Activated CD4-positive, alpha-beta T cell treated with anti-CD3 and anti-CD28 coated beads, Interleukin-2, amount 10 ng/mL, durations not matched to agents 7 days and 5 days (primary cell): ENCODE data around the gene SPINK6. TPM values are rescaled to one million over a fixed set of nuclear protein-coding genes. Genes with fewer than 3 reads are reported as not detected.

Experiments used
- CTCF ChIA-PET: fragments of 350-600 bp; sonication (Branson Sonifier 250); formaldehyde crosslinking; loops from one replicate; lab custom pipeline; 2021; ENCODE audit warnings: antibody characterized with exemption; lab: Charles Lee
- POLR2A ChIA-PET: fragments of 350-600 bp; sonication (Branson Sonifier 250); formaldehyde crosslinking; loops from one replicate; lab custom pipeline; 2021; ENCODE audit warnings: antibody characterized with exemption; lab: Charles Lee
- DNase-seq: peaks from one replicate; pipeline ENCODE4 v3.0.0-alpha.2; 2020
- H3K27ac Mint-ChIP-seq: one replicate; pipeline ENCODE4 v1.8.0; 2021; ENCODE audit warnings: mild to moderate bottlenecking, moderate library complexity, mixed read lengths
- H3K27me3 Mint-ChIP-seq: one replicate; pipeline ENCODE4 v1.8.0; 2021; ENCODE audit warnings: mixed read lengths
- H3K36me3 Mint-ChIP-seq: one replicate; pipeline ENCODE4 v1.8.0; 2021; ENCODE audit warnings: low read depth, mixed read lengths
- H3K4me1 Mint-ChIP-seq: one replicate; pipeline ENCODE4 v1.8.0; 2021; ENCODE audit warnings: mixed read lengths
- H3K4me3 Mint-ChIP-seq: one replicate; pipeline ENCODE4 v1.8.0; 2021; ENCODE audit warnings: mild to moderate bottlenecking, moderate library complexity, mixed read lengths
- H3K9me3 Mint-ChIP-seq: one replicate; pipeline ENCODE4 v1.8.0; 2021; ENCODE audit warnings: mixed read lengths
- total RNA-seq, 2 experiments: library from RNA; stranded (reverse); gene quantifications; one replicate each; pipeline ENCODE4 v1.2.3, GENCODE V29; 2021

SPINK6 gene
- total RNA-seq, 2 experiments from 2014 or later, result not detected

DNA sequence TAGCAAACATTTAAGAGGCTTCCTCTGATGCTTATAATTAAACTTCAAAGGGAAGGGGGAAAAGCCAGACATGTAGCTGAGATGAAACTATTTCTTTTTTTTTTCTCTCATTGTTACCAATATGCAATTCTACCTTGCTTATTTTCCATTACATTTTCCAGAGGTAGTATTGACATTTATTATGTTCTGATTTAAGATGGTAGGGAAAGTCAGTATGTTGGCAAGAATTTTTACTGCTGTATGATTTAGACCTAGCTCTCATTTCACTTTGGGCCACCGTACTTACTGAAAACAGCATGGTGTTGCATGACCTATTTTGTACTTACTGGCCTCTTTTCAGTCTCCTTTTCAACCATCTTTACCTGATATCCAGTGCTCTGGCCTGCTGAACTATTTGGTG is 9.6 kb upstream of the SPINK6 start:
- no peak overlapping the region for H3K4me3 Mint-ChIP-seq
- no peak overlapping the region for H3K27ac Mint-ChIP-seq
- no peaks in the 10 kb centered on the region for H3K36me3 Mint-ChIP-seq
- peaks cover 2% of the 10 kb centered on the region for H3K27me3 Mint-ChIP-seq
- no peaks in the 10 kb centered on the region for H3K4me1 Mint-ChIP-seq
- DNase-seq, result no peak
- POLR2A ChIA-PET, result no interaction called here
- no peaks in the 10 kb centered on the region for H3K9me3 Mint-ChIP-seq
- CTCF ChIA-PET, result no interaction called here

- H3K4me1 Mint-ChIP-seq, result no peaks in the 10 kb centered on the region
- H3K36me3 Mint-ChIP-seq, result no peaks in the 10 kb centered on the region
These were observed 1.7 kb upstream of the SPINK6 start for GRCh38 chr5:148201151-148201550.

DNA sequence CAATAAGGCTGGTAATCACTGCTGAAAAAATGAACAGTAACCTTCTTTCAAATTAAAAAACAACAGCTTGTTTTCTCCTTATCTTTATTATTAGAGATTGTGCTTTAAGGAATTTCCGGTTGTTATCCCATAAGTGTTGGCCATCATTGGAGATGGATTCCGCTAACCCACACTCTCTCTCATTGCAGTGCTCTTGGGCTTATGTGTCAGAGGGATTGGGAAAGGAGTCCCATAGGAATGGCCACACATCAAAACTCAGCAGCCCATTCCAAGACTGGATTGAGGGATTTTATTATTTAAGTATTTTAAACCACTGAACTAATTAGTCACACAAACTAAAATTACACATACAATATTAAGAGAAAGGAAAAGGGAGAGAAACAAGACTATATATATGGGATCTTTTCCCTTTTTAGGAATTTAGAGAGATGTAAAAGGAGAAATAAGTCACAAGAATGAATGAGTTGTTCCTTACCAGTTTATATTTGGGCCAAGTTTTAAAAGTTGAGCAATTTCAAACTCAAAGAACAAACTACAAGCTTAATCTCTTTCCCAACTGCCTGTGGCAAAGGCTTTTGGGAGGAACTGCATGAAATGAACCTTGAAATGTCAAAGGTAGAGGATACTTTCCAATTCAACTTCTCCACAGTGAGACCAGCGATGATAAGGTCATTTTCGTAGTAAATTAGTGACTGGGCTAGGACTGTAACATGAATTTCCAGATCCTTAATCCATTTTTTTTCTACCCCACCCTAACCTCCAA is 2.4 kb downstream of the SPINK6 start:
- DNase-seq, result no peak
- no peaks in the 10 kb centered on the region for H3K27me3 Mint-ChIP-seq
- H3K27ac Mint-ChIP-seq, result no peak overlapping the region
- no peak overlapping the region for H3K4me3 Mint-ChIP-seq
- H3K9me3 Mint-ChIP-seq, result no peaks in the 10 kb centered on the region
- ChIA-PET POLR2A (no interaction called here), CTCF (no interaction called here)
- H3K36me3 Mint-ChIP-seq, result no peaks in the 10 kb centered on the region
- no peaks in the 10 kb centered on the region for H3K4me1 Mint-ChIP-seq

More at GRCh38 chr5:148201151-148201550, 1.7 kb upstream of the SPINK6 start:
- ChIA-PET CTCF (no interaction called here), POLR2A (no interaction called here)
- DNase-seq, result no peak
- Mint-ChIP-seq H3K27ac (no peak overlapping the region), H3K9me3 (no peaks in the 10 kb centered on the region), H3K27me3 (peaks cover 7% of the 10 kb centered on the region), H3K4me3 (no peak overlapping the region)

DNA sequence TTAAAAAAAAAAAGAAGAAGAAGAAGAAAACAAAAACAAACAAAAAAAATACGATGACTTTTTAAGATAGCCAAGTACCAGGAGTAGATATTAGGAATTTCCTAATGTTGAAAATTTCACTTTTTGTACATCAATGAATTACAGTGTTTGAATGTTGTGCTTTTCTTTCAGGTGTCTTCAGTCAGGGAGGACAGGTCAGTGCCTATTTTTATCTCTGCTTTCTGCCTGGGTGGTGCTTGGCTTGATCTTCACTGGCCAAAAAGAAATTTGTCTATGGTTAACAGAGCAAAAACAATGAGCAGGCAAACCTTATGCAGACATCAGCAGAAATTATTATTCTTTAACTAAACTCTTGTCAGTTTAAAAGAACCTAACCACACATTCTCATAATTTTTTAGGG is 3.0 kb downstream of the SPINK6 start:
- H3K4me3 Mint-ChIP-seq, result no peak overlapping the region
- no peaks in the 10 kb centered on the region for H3K36me3 Mint-ChIP-seq
- CTCF ChIA-PET, result no interaction called here
- no peak for DNase-seq
- H3K9me3 Mint-ChIP-seq, result no peaks in the 10 kb centered on the region
- no peaks in the 10 kb centered on the region for H3K4me1 Mint-ChIP-seq
- H3K27ac Mint-ChIP-seq, result no peak overlapping the region
- H3K27me3 Mint-ChIP-seq, result no peaks in the 10 kb centered on the region
- POLR2A ChIA-PET, result no interaction called here

GRCh38 chr5:148206620-148207019 is 3.8 kb downstream of the SPINK6 start:
- Mint-ChIP-seq H3K4me3 (no peak overlapping the region), H3K9me3 (no peaks in the 10 kb centered on the region), H3K27me3 (no peaks in the 10 kb centered on the region), H3K4me1 (no peaks in the 10 kb centered on the region), H3K36me3 (no peaks in the 10 kb centered on the region), H3K27ac (no peak overlapping the region)
- DNase-seq, result no peak
- CTCF ChIA-PET, result no interaction called here
- POLR2A ChIA-PET, result no interaction called here

DNA sequence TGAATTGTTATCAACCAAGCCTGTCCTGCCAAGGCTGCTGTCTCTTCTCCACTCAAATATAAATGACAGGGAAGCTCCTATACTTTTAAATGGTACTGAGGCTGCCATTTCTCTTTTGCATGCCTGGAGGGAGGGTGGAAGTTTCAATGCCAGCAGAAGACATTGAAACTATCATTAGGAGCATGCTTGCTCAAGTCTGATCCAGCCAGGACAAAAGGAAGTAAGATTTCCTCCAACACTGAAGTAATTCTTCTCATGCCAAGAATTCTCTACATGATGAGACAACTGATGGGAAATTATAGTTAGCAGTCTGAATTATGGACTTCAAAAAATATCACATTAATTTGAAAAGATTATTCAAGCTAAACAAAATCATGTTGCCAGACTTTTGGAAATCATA is 5.4 kb downstream of the SPINK6 start:
- ChIA-PET POLR2A (no interaction called here), CTCF (no interaction called here)
- H3K4me3 Mint-ChIP-seq, result no peak overlapping the region
- H3K36me3 Mint-ChIP-seq, result no peaks in the 10 kb centered on the region
- H3K4me1 Mint-ChIP-seq, result no peaks in the 10 kb centered on the region
- H3K27me3 Mint-ChIP-seq, result no peaks in the 10 kb centered on the region
- no peak overlapping the region for H3K27ac Mint-ChIP-seq
- DNase-seq, result no peak
- H3K9me3 Mint-ChIP-seq, result no peaks in the 10 kb centered on the region

- POLR2A ChIA-PET, result no interaction called here
- Mint-ChIP-seq H3K27ac (no peak overlapping the region), H3K4me1 (no peaks in the 10 kb centered on the region), H3K27me3 (no peaks in the 10 kb centered on the region), H3K4me3 (no peak overlapping the region), H3K9me3 (no peaks in the 10 kb centered on the region), H3K36me3 (no peaks in the 10 kb centered on the region)
- CTCF ChIA-PET, result no interaction called here
- DNase-seq, result no peak
These were observed 6.4 kb downstream of the SPINK6 start for GRCh38 chr5:148209151-148209770.

DNA sequence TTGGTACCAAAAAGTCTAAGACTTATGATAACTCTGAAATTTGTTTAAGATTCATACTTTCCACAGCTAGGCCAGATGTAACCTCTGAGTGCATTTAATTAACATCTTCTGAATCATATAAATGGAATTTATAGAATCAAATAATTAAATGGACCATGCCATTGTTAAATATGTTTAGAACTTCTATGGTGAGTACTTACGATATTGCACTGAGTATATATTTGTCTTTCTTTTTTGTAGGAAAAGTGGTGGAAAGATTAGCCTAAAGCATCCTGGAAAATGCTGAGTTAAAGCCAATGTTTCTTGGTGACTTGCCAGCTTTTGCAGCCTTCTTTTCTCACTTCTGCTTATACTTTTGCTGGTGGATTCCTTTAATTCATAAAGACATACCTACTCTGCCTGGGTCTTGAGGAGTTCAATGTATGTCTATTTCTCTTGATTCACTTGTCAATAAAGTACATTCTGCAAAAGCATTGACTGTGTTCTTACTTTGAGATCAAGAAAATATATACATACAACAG is 11.9 kb downstream of the SPINK6 start:
- no peak for DNase-seq
- ChIA-PET CTCF (no interaction called here), POLR2A (no interaction called here)
- Mint-ChIP-seq H3K27me3 (no peaks in the 10 kb centered on the region), H3K27ac (no peak overlapping the region), H3K4me3 (no peak overlapping the region), H3K9me3 (no peaks in the 10 kb centered on the region), H3K36me3 (no peaks in the 10 kb centered on the region), H3K4me1 (no peaks in the 10 kb centered on the region)

DNA sequence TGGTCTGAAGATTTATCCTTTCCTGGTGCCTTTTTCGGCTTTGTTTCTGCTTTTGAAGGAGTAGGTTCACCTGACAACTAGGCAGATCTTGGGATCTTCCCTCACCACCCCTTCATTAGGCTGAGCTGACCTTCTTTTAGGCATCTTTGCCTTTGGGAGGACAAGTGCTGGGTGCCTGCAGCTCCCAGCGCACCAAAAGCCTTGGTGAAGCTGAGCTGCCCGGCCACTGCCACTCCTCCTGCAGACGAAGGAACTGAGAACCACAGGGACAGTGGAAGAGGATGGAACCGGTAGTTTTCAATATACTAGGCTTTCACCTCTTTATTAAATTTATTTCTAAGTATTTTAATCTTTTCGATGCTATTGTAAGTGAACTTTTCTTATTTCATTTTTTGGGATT is 18.7 kb downstream of the SPINK6 start:
- Mint-ChIP-seq H3K27me3 (peaks cover 2% of the 10 kb centered on the region), H3K4me1 (no peaks in the 10 kb centered on the region), H3K36me3 (no peaks in the 10 kb centered on the region), H3K9me3 (no peaks in the 10 kb centered on the region), H3K27ac (no peak overlapping the region), H3K4me3 (no peak overlapping the region)
- DNase-seq, result no peak
- CTCF ChIA-PET, result no interaction called here
- POLR2A ChIA-PET, result no interaction called here

DNA sequence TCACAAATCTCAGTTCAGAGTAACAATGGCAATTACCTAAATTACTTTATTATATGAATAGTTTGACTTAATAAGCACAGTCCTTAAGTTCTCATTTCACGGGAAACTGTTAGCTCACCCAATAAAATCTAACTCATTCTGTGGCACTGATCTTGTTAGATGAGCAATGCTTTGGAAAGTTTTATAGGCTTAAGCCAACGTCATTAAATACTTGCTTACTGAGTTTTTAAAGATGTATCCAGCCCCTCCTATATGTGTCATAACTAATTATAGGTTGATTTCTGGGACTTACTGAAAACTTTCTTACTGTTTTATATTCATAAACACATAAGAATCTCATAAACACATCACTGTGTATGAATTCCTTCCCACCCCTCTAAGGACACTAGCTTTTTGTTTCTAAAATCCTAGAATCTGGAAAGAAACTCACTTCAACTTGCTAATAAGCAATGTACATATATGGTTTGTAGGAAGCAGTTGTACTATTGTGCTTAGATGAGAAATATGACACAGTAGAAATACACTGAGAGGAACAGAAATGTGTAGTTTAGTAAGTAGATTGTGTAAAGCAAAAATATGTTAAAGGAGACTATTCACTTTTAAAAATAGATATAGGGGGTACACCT is 21.4 kb downstream of the SPINK6 start:
- Mint-ChIP-seq H3K36me3 (no peaks in the 10 kb centered on the region), H3K9me3 (no peaks in the 10 kb centered on the region), H3K27me3 (peaks cover 2% of the 10 kb centered on the region), H3K4me3 (no peak overlapping the region), H3K4me1 (no peaks in the 10 kb centered on the region), H3K27ac (no peak overlapping the region)
- ChIA-PET POLR2A (no interaction called here), CTCF (no interaction called here)
- DNase-seq, result no peak

DNA sequence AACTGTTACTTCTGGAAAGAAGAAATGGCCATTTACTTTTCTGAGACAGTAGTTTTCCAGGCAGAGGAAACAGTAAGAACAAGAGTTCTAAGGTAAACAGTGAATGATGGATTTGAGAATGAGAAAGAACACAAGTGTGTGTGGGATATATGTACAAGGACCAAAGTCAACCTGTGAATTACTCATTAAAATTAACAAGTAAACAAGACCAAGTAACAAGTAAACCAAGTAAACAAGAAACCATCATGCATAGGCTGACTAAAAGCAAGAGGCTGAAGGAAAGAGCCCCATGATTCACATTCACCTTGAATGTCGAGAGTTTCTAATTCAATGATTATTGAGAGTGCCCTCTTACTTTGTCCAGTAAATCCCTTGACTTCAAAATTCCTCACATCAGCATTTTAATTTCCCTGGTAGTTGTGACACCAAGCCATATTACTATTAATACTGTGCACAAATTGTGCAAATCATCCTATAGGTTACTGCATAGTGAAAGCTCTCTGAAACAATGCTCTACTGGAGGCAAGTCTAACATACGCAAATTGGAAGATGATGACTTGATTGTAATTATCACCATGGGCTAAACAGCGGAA is 25.6 kb downstream of the SPINK6 start:
- no peak for DNase-seq
- Mint-ChIP-seq H3K27ac (no peak overlapping the region), H3K4me3 (no peak overlapping the region), H3K4me1 (no peaks in the 10 kb centered on the region), H3K27me3 (no peaks in the 10 kb centered on the region), H3K9me3 (no peaks in the 10 kb centered on the region), H3K36me3 (no peaks in the 10 kb centered on the region)
- CTCF ChIA-PET, result interaction anchor here (1.1 kb wide), 1 partner anchor 40 kb away, joined by 3 read pairs; the partner anchor contains the start of gene SPINK13
- POLR2A ChIA-PET, result no interaction called here

DNA sequence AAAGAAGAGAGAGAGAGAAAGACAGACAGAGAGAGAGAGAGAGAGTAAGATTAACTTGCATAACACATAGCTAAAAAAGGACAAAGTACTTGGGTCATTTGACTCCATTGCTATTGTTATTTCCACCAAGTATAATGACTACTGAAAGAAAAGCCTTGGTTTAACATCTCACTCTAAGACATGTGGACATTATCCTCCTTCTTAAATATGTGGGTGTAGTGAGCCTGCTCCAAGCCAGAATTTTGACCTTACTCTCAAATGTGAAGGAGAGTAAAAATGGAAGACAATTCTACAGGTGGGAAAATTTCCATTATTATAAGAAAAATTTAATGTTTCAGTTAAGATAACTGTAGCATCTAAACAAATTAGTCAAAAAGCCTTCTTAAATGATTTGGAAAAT is 27.0 kb downstream of the SPINK6 start:
- H3K27me3 Mint-ChIP-seq, result no peaks in the 10 kb centered on the region
- CTCF ChIA-PET, result no interaction called here
- H3K9me3 Mint-ChIP-seq, result no peaks in the 10 kb centered on the region
- no peak overlapping the region for H3K4me3 Mint-ChIP-seq
- no peaks in the 10 kb centered on the region for H3K36me3 Mint-ChIP-seq
- no peak overlapping the region for H3K27ac Mint-ChIP-seq
- POLR2A ChIA-PET, result no interaction called here
- H3K4me1 Mint-ChIP-seq, result no peaks in the 10 kb centered on the region
- no peak for DNase-seq

- POLR2A ChIA-PET, result no interaction called here
These were observed 27.4 kb downstream of the SPINK6 start for GRCh38 chr5:148230240-148230639.

More at GRCh38 chr5:148230240-148230639, 27.4 kb downstream of the SPINK6 start:
- no peak for DNase-seq
- H3K27ac Mint-ChIP-seq, result no peak overlapping the region
- no peaks in the 10 kb centered on the region for H3K9me3 Mint-ChIP-seq
- no peaks in the 10 kb centered on the region for H3K27me3 Mint-ChIP-seq
- H3K4me1 Mint-ChIP-seq, result no peaks in the 10 kb centered on the region
- H3K4me3 Mint-ChIP-seq, result no peak overlapping the region
- no peaks in the 10 kb centered on the region for H3K36me3 Mint-ChIP-seq
- CTCF ChIA-PET, result no interaction called here
